RWPE1 (cell line): Measurements from ENCODE around the gene UBE2D1.

Source experiments
- CTCF ChIA-PET: fragments of 350-600 bp; sonication (Branson Sonifier 250); formaldehyde crosslinking; extraction: SDS; loops from one replicate; lab custom pipeline; 2021; lab: Yijun Ruan, JAX
- POLR2A ChIA-PET: fragments of 400-600 bp; formaldehyde crosslinking; extraction: SDS; loops from one replicate; lab custom pipeline; 2020; ENCODE audit warnings: antibody characterized with exemption; ENCODE audit not compliant: low non-redundant PET; lab: Yijun Ruan, JAX
- DNase-seq: peaks from one replicate; pipeline ENCODE4 v3.0.0; 2012; ENCODE audit warnings: low spot score
- H3K27ac ChIP-seq: fragments of 450-650 bp; 2 replicates; pipeline ENCODE4 v1.5.1; 2017
- TF ChIP-seq, protein P1 (sequence below): fragments of 450-650 bp; conservative IDR thresholded peaks from 2 replicates; pipeline ENCODE4 v1.5.1; 2017; ENCODE audit warnings: low read depth, mild to moderate bottlenecking

Gene UBE2D1

DNA sequence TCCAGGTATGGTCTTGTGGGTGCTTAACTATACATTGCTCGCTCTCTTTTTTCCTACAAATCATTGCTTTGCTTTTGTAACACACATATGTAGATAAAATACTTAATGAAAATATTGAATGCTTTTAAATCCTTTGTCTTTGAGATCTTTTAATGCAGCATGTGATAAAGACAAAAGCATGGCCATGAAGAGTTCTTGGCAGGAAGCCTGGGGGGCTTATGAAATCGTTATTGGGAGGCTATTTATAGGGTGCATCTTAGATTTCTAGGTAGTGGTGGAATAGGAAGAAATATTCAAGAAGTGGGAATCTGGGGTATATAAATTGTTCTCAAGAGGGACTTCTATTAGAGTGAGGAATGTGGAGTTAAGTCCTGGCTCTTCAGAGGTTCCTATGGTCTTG is 21.9 kb downstream of the UBE2D1 start:
- POLR2A ChIA-PET = no interaction called here
- TF ChIP-seq, protein P1, sequence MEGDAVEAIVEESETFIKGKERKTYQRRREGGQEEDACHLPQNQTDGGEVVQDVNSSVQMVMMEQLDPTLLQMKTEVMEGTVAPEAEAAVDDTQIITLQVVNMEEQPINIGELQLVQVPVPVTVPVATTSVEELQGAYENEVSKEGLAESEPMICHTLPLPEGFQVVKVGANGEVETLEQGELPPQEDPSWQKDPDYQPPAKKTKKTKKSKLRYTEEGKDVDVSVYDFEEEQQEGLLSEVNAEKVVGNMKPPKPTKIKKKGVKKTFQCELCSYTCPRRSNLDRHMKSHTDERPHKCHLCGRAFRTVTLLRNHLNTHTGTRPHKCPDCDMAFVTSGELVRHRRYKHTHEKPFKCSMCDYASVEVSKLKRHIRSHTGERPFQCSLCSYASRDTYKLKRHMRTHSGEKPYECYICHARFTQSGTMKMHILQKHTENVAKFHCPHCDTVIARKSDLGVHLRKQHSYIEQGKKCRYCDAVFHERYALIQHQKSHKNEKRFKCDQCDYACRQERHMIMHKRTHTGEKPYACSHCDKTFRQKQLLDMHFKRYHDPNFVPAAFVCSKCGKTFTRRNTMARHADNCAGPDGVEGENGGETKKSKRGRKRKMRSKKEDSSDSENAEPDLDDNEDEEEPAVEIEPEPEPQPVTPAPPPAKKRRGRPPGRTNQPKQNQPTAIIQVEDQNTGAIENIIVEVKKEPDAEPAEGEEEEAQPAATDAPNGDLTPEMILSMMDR = no peak
- CTCF ChIA-PET = no interaction called here
- no peak for DNase-seq
- H3K27ac ChIP-seq = no peak overlapping the region

GRCh38 chr10:58358314-58358933 is 23.6 kb downstream of the UBE2D1 start:
- no peak overlapping the region for H3K27ac ChIP-seq
- CTCF ChIA-PET = no interaction called here
- no peak for DNase-seq
- POLR2A ChIA-PET = no interaction called here
- TF ChIP-seq, protein P1 = no peak

DNA sequence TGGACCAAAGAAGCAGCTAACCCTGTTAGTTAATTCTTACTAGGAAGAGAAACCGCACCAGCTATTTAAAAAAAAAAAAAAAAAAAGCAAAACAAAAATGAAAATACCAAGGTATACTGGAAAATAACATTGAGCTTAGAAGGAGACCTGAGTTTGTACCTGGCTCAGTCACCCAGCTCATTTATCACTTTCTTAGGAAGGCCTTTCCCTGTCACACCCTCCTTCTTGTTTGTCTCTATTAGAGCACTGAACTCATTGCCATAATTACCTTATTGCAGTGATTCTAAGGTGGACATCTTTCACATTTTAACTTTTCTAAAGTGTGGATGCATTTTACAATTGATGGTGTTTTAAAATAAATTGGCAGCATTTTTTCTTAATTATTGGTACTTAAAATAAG is 24.1 kb downstream of the UBE2D1 start:
- ChIA-PET POLR2A (no interaction called here), CTCF (no interaction called here)
- TF ChIP-seq, protein P1 = no peak
- no peak for DNase-seq
- no peak overlapping the region for H3K27ac ChIP-seq

DNA sequence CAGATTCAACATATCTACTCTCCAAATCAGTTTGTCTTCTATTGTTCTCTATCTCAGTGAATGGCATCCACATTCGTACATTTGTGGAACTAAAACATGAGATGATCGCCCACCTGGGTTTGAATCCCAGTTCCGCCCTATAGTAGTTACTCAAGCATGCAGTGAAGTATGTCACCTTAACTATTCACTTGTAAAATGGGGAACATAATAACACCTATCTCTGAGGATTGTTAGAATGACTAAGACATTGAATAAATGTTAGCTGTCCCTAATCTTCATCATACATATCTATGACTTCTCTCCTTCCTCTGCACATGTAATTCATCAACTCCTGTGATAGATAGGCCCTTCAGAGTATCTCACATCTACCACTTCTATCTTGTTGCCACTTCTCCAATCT is 24.7 kb downstream of the UBE2D1 start:
- no peak overlapping the region for H3K27ac ChIP-seq
- CTCF ChIA-PET = interaction anchor here (0.7 kb wide), 1 partner anchor 687 kb away, joined by 3 read pairs; no protein-coding TSS in a partner anchor
- no peak for DNase-seq
- POLR2A ChIA-PET = no interaction called here
- TF ChIP-seq, protein P1 = no peak

DNA sequence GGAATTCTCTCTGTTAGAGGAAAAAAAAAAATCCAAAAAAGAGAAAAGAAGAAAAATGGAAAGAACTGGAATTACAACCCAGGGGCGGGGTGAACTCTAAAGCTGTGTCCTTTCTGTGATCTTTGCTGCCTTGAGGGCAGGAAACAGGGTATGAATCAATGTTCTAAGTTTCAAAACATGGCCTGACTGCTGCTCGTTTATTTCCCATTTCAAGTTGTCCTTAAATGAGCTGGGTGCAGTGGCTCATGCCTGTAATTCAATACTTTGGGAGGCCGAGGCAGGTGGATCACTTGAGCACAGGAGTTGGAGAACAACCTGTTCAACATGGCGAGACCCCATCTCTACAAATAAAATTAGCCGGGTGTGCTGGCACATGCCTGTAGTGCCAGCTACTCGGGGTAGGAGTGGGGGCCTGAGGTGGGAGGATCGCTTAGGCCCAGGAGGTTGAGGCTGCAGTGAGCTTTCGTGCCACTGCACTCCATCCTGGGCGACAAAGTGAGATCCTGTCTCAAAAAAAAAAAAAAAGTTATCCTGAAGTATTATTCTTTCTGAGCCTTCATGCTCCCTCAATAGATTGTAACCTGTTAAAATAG is 25.7 kb downstream of the UBE2D1 start:
- no peak overlapping the region for H3K27ac ChIP-seq
- CTCF ChIA-PET = interaction anchor here (0.6 to 0.7 kb wide), 4 partner anchors 26 to 1031 kb away, joined by 3 to 9 read pairs (median 4); partner anchors contain the start of gene UBE2D1
- peak; percentile 34 for DNase-seq
- TF ChIP-seq, protein P1 = no peak
- POLR2A ChIA-PET = no interaction called here

DNA sequence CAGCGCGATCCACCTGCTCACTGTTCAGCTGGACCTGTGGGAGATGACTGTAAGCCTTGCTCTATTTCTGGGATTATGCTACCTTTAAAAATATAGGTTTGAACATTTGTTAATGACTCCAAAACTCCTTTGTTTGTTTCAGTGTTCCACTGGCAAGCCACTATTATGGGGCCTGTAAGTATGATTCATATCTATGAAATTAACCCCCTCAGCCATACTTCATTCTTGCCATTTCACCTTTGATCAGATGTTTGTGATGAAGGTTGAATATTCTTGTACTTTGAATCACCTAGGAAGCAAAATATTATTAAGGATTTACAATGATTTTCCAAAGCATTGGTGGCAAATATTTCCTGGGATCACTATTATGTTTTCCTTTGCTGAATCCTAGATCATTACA is 26.5 kb downstream of the UBE2D1 start:
- DNase-seq = no peak
- POLR2A ChIA-PET = no interaction called here

More for the DNA sequence above, 26.5 kb downstream of the UBE2D1 start:
- CTCF ChIA-PET = no interaction called here
- H3K27ac ChIP-seq = no peak overlapping the region
- TF ChIP-seq, protein P1 = no peak
